ENCODE results near the gene GET4. TPM values are rescaled to one million over a fixed set of nuclear protein-coding genes. Genes with fewer than 3 reads are reported as not detected.

Gene GET4
- total RNA-seq, 1 donor from 2014 or later: 17.2 TPM

GRCh38 chr7:926061-927030 is 50.0 kb downstream of the GET4 start:
- Histone ChIP-seq H3F3A (ENCODE audit: low read depth) (no peaks in the 10 kb centered on the region), H3K4me2 (no peak overlapping the region), H3K36me3 (no peaks in the 10 kb centered on the region), H4K20me1 (ENCODE audit: low read depth) (no peaks in the 10 kb centered on the region), H3K4me3 (no peak overlapping the region), H2AFZ (replicated peaks) (no peak overlapping the region), H3K27me3 (no peaks in the 10 kb centered on the region), H3K9ac (no peak overlapping the region), H3K9me3 (ENCODE audit: low read depth) (no peaks in the 10 kb centered on the region), H3K4me1 (no peaks in the 10 kb centered on the region), H3K27ac (no peak overlapping the region), H3K79me2 (ENCODE audit: low read depth) (no peaks in the 10 kb centered on the region)
- Mint-ChIP-seq H3K4me1 (peaks cover 3% of the 10 kb centered on the region), H3K27me3 (ENCODE audit: insufficient read depth, low read depth) (peaks cover 6% of the 10 kb centered on the region), H3K4me3 (no peak overlapping the region), H3K9me3 (no peaks in the 10 kb centered on the region), H3K36me3 (no peaks in the 10 kb centered on the region), H3K27ac (no peak overlapping the region)
- DNase-seq (ENCODE audit: low spot score): no peak
- no peak for TF ChIP-seq EZH2 (IDR thresholded peaks at IDR 0.05)
- no peak for TF ChIP-seq CTCF (IDR thresholded peaks at IDR 0.05)
- TF ChIP-seq EZH2phosphoT487 (IDR thresholded peaks at IDR 0.05): no peak

GRCh38 chr7:927031-927671 is 50.8 kb downstream of the GET4 start:
- no peaks in the 10 kb centered on the region for H3K9me3 ChIP-seq (ENCODE audit: low read depth)
- DNase-seq (ENCODE audit: low spot score): no peak
- H3K27ac ChIP-seq: no peak overlapping the region
- H3F3A ChIP-seq (ENCODE audit: low read depth): no peaks in the 10 kb centered on the region
- no peaks in the 10 kb centered on the region for H3K27me3 ChIP-seq
- no peak overlapping the region for H2AFZ ChIP-seq (replicated peaks)
- no peak overlapping the region for H3K4me2 ChIP-seq
- H3K9ac ChIP-seq: no peak overlapping the region
- Mint-ChIP-seq H3K4me3 (no peak overlapping the region), H3K4me1 (peaks cover 3% of the 10 kb centered on the region), H3K36me3 (no peaks in the 10 kb centered on the region), H3K27ac (peak overlapping the region; percentile 34), H3K9me3 (no peaks in the 10 kb centered on the region), H3K27me3 (ENCODE audit: insufficient read depth, low read depth) (peaks cover 6% of the 10 kb centered on the region)
- no peaks in the 10 kb centered on the region for H4K20me1 ChIP-seq (ENCODE audit: low read depth)
- no peak overlapping the region for H3K4me3 ChIP-seq
- H3K4me1 ChIP-seq: no peaks in the 10 kb centered on the region
- no peak for TF ChIP-seq EZH2 (IDR thresholded peaks at IDR 0.05)
- TF ChIP-seq EZH2phosphoT487 (IDR thresholded peaks at IDR 0.05): no peak
- TF ChIP-seq CTCF (IDR thresholded peaks at IDR 0.05): no peak
- H3K79me2 ChIP-seq (ENCODE audit: low read depth): no peaks in the 10 kb centered on the region
- H3K36me3 ChIP-seq: no peaks in the 10 kb centered on the region

- TF ChIP-seq EZH2phosphoT487 (IDR thresholded peaks at IDR 0.05): no peak
- TF ChIP-seq CTCF (IDR thresholded peaks at IDR 0.05): no peak
- TF ChIP-seq EZH2 (IDR thresholded peaks at IDR 0.05): no peak
- no peaks in the 10 kb centered on the region for H3K36me3 Mint-ChIP-seq
- no peak for DNase-seq (ENCODE audit: low spot score)
- no peak overlapping the region for H3K9ac ChIP-seq
- H3K4me3 ChIP-seq: no peak overlapping the region
- no peaks in the 10 kb centered on the region for H3K4me1 Mint-ChIP-seq
- H4K20me1 ChIP-seq (ENCODE audit: low read depth): no peaks in the 10 kb centered on the region
- no peak overlapping the region for H2AFZ ChIP-seq (replicated peaks)
- H3K79me2 ChIP-seq (ENCODE audit: low read depth): no peaks in the 10 kb centered on the region
- no peak overlapping the region for H3K4me2 ChIP-seq
- H3K27ac ChIP-seq: no peak overlapping the region
- H3K4me3 Mint-ChIP-seq: no peak overlapping the region
- H3K9me3 Mint-ChIP-seq: no peaks in the 10 kb centered on the region
- H3K27ac Mint-ChIP-seq: no peak overlapping the region
- H3K27me3 Mint-ChIP-seq (ENCODE audit: insufficient read depth, low read depth): peaks cover 6% of the 10 kb centered on the region
- H3K9me3 ChIP-seq (ENCODE audit: low read depth): no peaks in the 10 kb centered on the region
- no peaks in the 10 kb centered on the region for H3K36me3 ChIP-seq
- H3K27me3 ChIP-seq: no peaks in the 10 kb centered on the region
- H3F3A ChIP-seq (ENCODE audit: low read depth): no peaks in the 10 kb centered on the region
- H3K4me1 ChIP-seq: no peaks in the 10 kb centered on the region
Measured at GRCh38 chr7:929311-929711, 53.0 kb downstream of the GET4 start.
